HEK293 (cell line): ENCODE data around the gene COL6A2.

Source experiments
- CTCF ChIP-seq: fragments of 450-650 bp; formaldehyde crosslinking; IDR thresholded peaks from 2 replicates; pipeline ENCODE4 v1.5.1; 2016; ENCODE audit warnings: missing biosample characterization, missing genetic modification characterization
- KLF10 ChIP-seq: fragments of 450-650 bp; IDR thresholded peaks from 2 replicates; pipeline ENCODE4 v1.5.1; 2018; ENCODE audit warnings: missing biosample characterization, mild to moderate bottlenecking, missing genetic modification characterization
- MZF1 ChIP-seq: fragments of 450-650 bp; formaldehyde crosslinking; IDR thresholded peaks from 2 replicates; pipeline ENCODE4 v1.5.1; 2017; ENCODE audit warnings: missing biosample characterization, missing genetic modification characterization, borderline replicate concordance
- ZBTB8A ChIP-seq: fragments of 450-650 bp; formaldehyde crosslinking; IDR thresholded peaks from 2 replicates; pipeline ENCODE4 v1.5.1; 2016; ENCODE audit warnings: missing biosample characterization, missing genetic modification characterization
- ZIC2 ChIP-seq: fragments of 450-650 bp; formaldehyde crosslinking; IDR thresholded peaks from 2 replicates; pipeline ENCODE4 v1.5.1; 2016; ENCODE audit warnings: missing biosample characterization, missing genetic modification characterization
- ZNF140 ChIP-seq: fragments of 450-650 bp; formaldehyde crosslinking; IDR thresholded peaks from 2 replicates; pipeline ENCODE4 v1.5.1; 2016; ENCODE audit warnings: missing biosample characterization, missing genetic modification characterization
- ZNF248 ChIP-seq: fragments of 450-650 bp; formaldehyde crosslinking; IDR thresholded peaks from 2 replicates; pipeline ENCODE4 v1.5.1; 2017; ENCODE audit warnings: missing biosample characterization, missing genetic modification characterization
- ZNF274 ChIP-seq, 2 experiments: fragments of 200-500 bp in 1 of 2; fragments of 450-650 bp in 1 of 2; sonication (Bioruptor generic) in 1 of 2; formaldehyde crosslinking in 1 of 2; IDR thresholded peaks; 2 replicates each; pipeline versions ENCODE4 v1.5.1 to v1.6.1; 2014 to 2016; ENCODE audit warnings: borderline replicate concordance in 1 of 2, inconsistent platforms in 1 of 2, low read length in 1 of 2, missing biosample characterization in 1 of 2, missing genetic modification characterization in 1 of 2
- ZNF549 ChIP-seq: fragments of 450-650 bp; IDR thresholded peaks from 2 replicates; pipeline ENCODE4 v1.5.1; 2018; ENCODE audit warnings: missing biosample characterization, missing genetic modification characterization, mild to moderate bottlenecking, inconsistent platforms, moderate library complexity
- ZNF837 ChIP-seq: fragments of 450-650 bp; formaldehyde crosslinking; IDR thresholded peaks from 2 replicates; pipeline ENCODE4 v1.5.1; 2016; ENCODE audit warnings: missing biosample characterization, missing genetic modification characterization
- TF ChIP-seq, protein P1 (sequence below): fragments of 450-650 bp; formaldehyde crosslinking; IDR thresholded peaks from 2 replicates; pipeline ENCODE4 v1.5.1; 2017; ENCODE audit warnings: missing biosample characterization, missing genetic modification characterization
- TF ChIP-seq, protein P2 (sequence below): fragments of 450-650 bp; formaldehyde crosslinking; IDR thresholded peaks from 2 replicates; pipeline ENCODE4 v1.5.1; 2016; ENCODE audit warnings: missing biosample characterization, missing genetic modification characterization

DNA sequence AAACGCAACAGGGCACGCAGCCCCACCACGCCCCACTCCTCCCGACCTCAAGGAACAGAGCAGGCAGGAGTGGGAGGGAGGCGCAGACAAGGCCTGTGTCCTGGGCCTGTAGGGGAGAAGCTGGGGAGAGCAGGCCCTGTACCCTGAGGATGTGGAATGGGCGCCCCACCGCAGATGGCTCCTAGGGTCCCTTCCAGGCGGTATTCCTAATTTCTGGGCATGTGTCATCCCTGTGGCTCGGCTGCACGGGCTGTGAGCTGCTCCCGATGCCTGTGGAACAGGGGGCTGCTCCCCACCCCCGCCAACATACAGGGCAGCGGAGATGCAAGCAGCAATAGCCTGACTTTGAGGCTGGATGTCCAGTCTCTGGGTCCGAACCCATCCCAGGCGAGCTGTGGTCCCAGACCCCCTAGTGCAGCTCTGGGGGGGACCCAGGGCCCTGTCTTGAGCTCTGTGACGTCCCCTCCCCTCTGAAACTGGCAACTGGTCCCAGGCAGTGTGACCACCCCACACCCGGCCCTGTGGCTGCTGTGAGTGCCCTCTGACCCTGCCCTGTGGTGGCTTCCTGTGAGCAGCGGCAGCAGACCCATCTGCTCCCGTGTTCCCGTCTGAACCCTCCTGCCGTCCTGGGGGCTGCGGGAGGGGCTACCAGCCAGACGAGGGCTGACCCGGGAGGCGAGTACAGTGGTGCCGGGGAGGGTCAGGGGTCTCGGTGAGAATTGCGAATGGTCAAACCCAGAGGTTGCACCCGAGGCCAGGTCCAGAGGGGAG, 13.9 kb upstream of the COL6A2 start:
- no peak for TF ChIP-seq ZNF140
- TF ChIP-seq, protein P1, sequence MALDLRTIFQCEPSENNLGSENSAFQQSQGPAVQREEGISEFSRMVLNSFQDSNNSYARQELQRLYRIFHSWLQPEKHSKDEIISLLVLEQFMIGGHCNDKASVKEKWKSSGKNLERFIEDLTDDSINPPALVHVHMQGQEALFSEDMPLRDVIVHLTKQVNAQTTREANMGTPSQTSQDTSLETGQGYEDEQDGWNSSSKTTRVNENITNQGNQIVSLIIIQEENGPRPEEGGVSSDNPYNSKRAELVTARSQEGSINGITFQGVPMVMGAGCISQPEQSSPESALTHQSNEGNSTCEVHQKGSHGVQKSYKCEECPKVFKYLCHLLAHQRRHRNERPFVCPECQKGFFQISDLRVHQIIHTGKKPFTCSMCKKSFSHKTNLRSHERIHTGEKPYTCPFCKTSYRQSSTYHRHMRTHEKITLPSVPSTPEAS: no peak
- TF ChIP-seq ZBTB8A: no peak
- no peak for TF ChIP-seq CTCF (tag by site-specific recombination)
- TF ChIP-seq, protein P2, sequence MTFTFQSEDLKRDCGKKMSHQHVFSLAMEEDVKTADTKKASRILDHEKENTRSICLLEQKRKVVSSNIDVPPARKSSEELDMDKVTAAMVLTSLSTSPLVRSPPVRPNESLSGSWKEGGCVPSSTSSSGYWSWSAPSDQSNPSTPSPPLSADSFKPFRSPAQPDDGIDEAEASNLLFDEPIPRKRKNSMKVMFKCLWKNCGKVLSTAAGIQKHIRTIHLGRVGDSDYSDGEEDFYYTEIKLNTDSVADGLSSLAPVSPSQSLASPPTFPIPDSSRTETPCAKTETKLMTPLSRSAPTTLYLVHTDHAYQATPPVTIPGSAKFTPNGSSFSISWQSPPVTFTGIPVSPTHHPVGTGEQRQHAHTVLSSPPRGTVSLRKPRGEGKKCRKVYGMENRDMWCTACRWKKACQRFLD (tag by site-specific recombination): no peak
- no peak for TF ChIP-seq ZIC2 (tag by site-specific recombination)
- TF ChIP-seq MZF1: no peak
- no peak for TF ChIP-seq ZNF274 (IDR thresholded peaks at IDR 0.05; ENCODE audit: low read length)
- no peak for TF ChIP-seq ZNF274 (tag by site-specific recombination; IDR thresholded peaks at IDR 0.05; ENCODE audit: borderline replicate concordance)
- TF ChIP-seq KLF10 (tag by site-specific recombination): no peak
- TF ChIP-seq ZNF549 (tag by site-specific recombination): no peak
- TF ChIP-seq ZNF248: no peak
- no peak for TF ChIP-seq ZNF837 (tag by site-specific recombination)
